Right lobe of liver (tissue), 6 donors: ENCODE results near the gene ATP11C. TPM values are rescaled to one million over a fixed set of nuclear protein-coding genes. Genes with fewer than 3 reads are reported as not detected.
A peak's percentile ranks its signal among the peaks of the same experiment; 100 is the strongest.
"Not testable (repeated sequence)": the region's sequence is repeated elsewhere in the genome, so short reads cannot be mapped to it uniquely, and the experiment has no call there.

Source experiments
- ATAC-seq, 4 donors: fragments of 200-7000 bp; cut with Tn5 transposase; one replicate each; pipeline ENCODE4 v1.9.1; 2020; ENCODE audit warnings: mild to moderate bottlenecking in 4 of 4, moderate library complexity in 4 of 4
- DNase-seq, 3 donors: peaks; one replicate each; pipeline ENCODE4 v3.0.0-alpha.2; 2020
- H3K27ac ChIP-seq, 3 donors: fragments of 200-600 bp; one replicate each; pipeline ENCODE4 v1.8.0; 2022
- H3K27me3 ChIP-seq, 2 donors: fragments of 200-600 bp; one replicate each; pipeline ENCODE4 v1.8.0; 2022
- H3K36me3 ChIP-seq, 4 donors: fragments of 200-600 bp; sonication (generic) in 1 of 4; one replicate each; pipeline versions ENCODE4 v1.5.1 to v1.8.0; 2017 to 2022; ENCODE audit warnings: control low read depth in 1 of 4
- H3K4me1 ChIP-seq, 4 donors: fragments of 200-600 bp; sonication (generic) in 1 of 4; one replicate each; pipeline versions ENCODE4 v1.5.1 to v1.8.0; 2017 to 2022; ENCODE audit warnings: control low read depth in 1 of 4
- H3K4me3 ChIP-seq, 3 donors: fragments of 200-600 bp; one replicate each; pipeline ENCODE4 v1.8.0; 2022
- H3K9me3 ChIP-seq, 4 donors: fragments of 200-600 bp; sonication (generic) in 1 of 4; one replicate each; pipeline versions ENCODE4 v1.5.1 to v1.8.0; 2017 to 2022; ENCODE audit warnings: control low read depth in 1 of 4
- POLR2A ChIP-seq: fragments of 450-650 bp; IDR thresholded peaks from one replicate; pipeline ENCODE4 v1.6.1; 2017; ENCODE audit warnings: antibody characterized with exemption, mild to moderate bottlenecking
- WGBS: methylation state at CpG from one replicate; pipeline ENCODE4 v1.1.6; 2018; ENCODE audit warnings: low coverage, low lambda C conversion rate; ENCODE audit not compliant: insufficient coverage; ENCODE audit errors: missing lambda C conversion rate; 5-methylcytosine and 5-hydroxymethylcytosine counted together
- intact Hi-C, 2 donors: fragments of 100-400 bp; cut with DNase I; formaldehyde crosslinking; loops; one replicate each; pipeline versions ENCODE4 v1.11.2 to v1.14.1; 2022
- total RNA-seq, 6 experiments: library from RNA; depleted of rRNA in 2 of 6; stranded (reverse); fragments of >200 nt in 2 of 6; fragmentation: NEBNext Ultra II Directional in 3 of 6; extraction: Animal tissue kit (Norgen Biotek cat#: 25700) in 3 of 6; gene quantifications; one replicate each; pipeline versions ENCODE4 v1.1.0 to v1.2.4, GENCODE V29; 2016 to 2023
- TF ChIP-seq, protein P1 (sequence below), 4 donors: fragments of 200-600 bp in 3 of 4; fragments of 450-650 bp in 1 of 4; IDR thresholded peaks; one replicate each; pipeline versions ENCODE4 v1.5.1 to v1.8.0; 2016 to 2022; ENCODE audit warnings: antibody characterized with exemption in 4 of 4, mild to moderate bottlenecking in 2 of 4
- donor health status: DM: no; HTN: yes; CAD: no.
- donor health status: DM: no; HTN: no; CAD: no.
- donor health status: DM: no; HTN: no; CAD: no.
- donor health status: DM: no; HTN: yes; CAD: no.
- donor health status: DM: no; HTN: yes; CAD: no.

Gene ATP11C
- total RNA-seq, 6 experiments from 2014 or later: 21.4 to 34.0 (median 29.1) TPM

DNA sequence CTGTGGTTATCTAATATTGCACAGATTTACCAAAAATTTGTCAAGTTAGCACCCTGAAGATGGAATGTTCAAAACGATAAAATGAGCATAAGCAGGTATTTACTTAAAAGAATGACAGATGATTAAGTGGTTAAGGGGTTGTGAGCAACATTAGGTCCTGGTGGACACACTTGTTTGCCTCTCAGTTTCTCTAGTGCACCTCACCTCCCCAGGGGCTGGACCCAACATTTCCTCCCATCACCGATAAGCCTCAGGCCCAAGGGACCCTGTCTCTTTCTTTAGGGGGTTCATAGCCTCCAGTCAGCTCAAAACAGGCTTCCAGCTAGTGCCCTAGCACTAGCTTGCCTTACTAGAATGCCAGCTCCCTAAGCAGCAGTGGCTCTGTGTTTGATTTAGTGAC lies 88.0 kb downstream of the ATP11C start:
- no peak overlapping the region for H3K4me3 ChIP-seq
- WGBS: 67% methylated on average over 2 of the region's 2 CpGs

DNA sequence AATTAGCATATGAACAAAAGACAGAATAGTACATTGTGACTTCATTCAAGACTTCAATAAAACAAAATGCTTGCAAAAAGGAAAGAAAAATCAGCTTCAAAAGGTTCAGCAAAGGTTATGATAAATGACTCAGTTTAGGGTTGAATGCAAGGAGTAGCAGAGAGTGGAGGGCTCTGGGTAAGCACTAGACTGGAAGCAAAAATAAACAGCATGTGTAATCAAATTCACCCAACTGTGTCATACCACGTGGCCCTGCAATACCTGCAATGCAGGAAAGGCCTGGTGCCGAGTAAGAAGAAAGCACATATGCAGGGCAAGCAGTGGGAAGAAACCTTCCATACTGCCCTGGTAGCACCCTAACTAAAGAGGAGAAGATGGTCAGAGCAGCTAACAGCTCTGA lies 88.7 kb downstream of the ATP11C start:
- Histone ChIP-seq H3K4me1 (peaks cover 0 to 8% (median 0%) of the 10 kb centered on the region in 4 donors), H3K27ac (no peak overlapping the region), H3K9me3 (no peaks in the 10 kb centered on the region), H3K4me3 (no peak overlapping the region), H3K27me3 (no peaks in the 10 kb centered on the region), H3K36me3 (no peaks in the 10 kb centered on the region)
- TF ChIP-seq POLR2A: no peak
- TF ChIP-seq, protein P1, sequence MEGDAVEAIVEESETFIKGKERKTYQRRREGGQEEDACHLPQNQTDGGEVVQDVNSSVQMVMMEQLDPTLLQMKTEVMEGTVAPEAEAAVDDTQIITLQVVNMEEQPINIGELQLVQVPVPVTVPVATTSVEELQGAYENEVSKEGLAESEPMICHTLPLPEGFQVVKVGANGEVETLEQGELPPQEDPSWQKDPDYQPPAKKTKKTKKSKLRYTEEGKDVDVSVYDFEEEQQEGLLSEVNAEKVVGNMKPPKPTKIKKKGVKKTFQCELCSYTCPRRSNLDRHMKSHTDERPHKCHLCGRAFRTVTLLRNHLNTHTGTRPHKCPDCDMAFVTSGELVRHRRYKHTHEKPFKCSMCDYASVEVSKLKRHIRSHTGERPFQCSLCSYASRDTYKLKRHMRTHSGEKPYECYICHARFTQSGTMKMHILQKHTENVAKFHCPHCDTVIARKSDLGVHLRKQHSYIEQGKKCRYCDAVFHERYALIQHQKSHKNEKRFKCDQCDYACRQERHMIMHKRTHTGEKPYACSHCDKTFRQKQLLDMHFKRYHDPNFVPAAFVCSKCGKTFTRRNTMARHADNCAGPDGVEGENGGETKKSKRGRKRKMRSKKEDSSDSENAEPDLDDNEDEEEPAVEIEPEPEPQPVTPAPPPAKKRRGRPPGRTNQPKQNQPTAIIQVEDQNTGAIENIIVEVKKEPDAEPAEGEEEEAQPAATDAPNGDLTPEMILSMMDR (IDR thresholded peaks at IDR 0.05): no peak
- DNase-seq (no peak), ATAC-seq (peak; percentile 75 to 93 (median 84))
- no CpG with 5 or more reads among the region's 2 CpGs for WGBS
- intact Hi-C loops: no loop called here

More for the DNA sequence above, 88.0 kb downstream of the ATP11C start:
- Histone ChIP-seq H3K27me3 (no peaks in the 10 kb centered on the region), H3K27ac (no peak overlapping the region), H3K36me3 (no peaks in the 10 kb centered on the region), H3K9me3 (no peaks in the 10 kb centered on the region), H3K4me1 (peaks cover 0 to 8% (median 0%) of the 10 kb centered on the region in 4 donors)
- ATAC-seq (no peak), DNase-seq (no peak)
- no peak for TF ChIP-seq POLR2A
- TF ChIP-seq, protein P1 (IDR thresholded peaks at IDR 0.05): no peak
- intact Hi-C loops: no loop called here

DNA sequence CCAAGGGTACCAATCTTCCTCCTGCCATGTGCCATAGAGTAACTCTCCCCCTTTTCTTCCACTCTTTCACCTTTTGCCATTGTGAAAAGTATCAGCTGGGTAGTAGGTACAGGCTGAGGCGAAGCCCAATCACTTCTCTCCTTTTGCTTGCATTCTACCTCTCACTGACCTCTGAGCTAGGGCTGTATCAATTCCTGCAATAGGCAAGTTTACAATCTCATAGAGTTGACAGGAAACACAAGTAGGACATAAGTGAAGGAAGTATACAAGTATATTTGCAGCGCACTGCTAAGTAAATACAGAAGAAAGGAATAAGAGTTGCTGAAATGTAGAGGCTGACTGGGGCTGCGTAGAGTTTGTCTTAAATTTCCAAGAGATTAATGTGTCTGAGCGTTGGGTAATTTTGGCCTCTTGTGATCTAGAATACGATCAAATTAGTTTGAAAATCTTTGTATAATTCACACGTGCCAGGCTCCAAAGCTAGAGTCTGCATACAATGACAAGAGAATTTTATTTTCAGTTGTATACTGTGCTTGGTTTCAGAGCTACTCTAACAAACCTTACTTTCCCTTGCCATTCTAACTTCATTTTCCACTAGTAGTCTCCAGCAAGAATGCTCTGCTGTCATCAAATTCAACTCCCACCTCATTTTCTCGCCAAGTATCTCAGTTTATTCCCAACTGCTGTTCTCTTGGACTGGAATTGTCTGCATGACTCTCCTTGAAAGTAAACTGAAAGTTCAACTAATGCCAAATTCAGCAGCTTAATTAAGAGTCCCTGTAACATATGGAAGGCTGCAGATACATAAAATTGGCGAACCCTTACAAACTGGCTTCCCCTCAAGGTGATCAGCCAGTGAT lies 90.3 kb downstream of the ATP11C start:
- Histone ChIP-seq H3K4me1 (peaks cover 0 to 8% (median 0%) of the 10 kb centered on the region in 4 donors), H3K4me3 (no peak overlapping the region), H3K9me3 (no peaks in the 10 kb centered on the region), H3K27me3 (no peaks in the 10 kb centered on the region), H3K36me3 (no peaks in the 10 kb centered on the region), H3K27ac (no peak overlapping the region)
- ATAC-seq (peak in 1 of 4 donors; percentile 29), DNase-seq (no peak)
- WGBS: 63% methylated on average over 8 of the region's 8 CpGs
- intact Hi-C loops: no loop called here
- TF ChIP-seq, protein P1 (IDR thresholded peaks at IDR 0.05): no peak
- no peak for TF ChIP-seq POLR2A

DNA sequence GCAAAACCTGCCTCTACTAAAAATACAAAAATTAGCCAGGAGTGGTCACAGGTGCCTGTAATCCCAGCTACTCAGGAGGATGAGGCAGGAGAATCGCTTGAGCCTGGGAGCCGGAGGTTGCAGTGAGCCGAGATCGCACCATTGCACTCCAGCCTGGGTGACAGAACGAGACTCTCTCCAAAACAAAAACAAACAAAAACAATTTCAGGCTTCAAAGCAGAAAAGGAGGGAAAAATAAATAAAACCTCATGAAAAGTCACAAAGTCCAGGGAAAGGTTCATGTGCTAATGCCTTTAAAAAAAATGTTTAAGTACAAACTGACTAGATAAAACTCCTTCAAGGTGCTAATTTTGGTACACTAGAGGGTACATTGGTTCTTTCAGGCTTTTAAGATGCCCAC lies 96.5 kb downstream of the ATP11C start:
- H3K27me3 ChIP-seq, H3K36me3 ChIP-seq, DNase-seq, intact Hi-C loops, H3K9me3 ChIP-seq, H3K4me3 ChIP-seq: not testable (repeated sequence)
- ATAC-seq: peak; percentile 52 to 77 (median 69)
- WGBS: 47% methylated on average over 5 of the region's 5 CpGs
- H3K27ac ChIP-seq: peak overlapping the region in 2 of 3 donors; percentile 59 to 75
- H3K4me1 ChIP-seq: peaks cover 0 to 14% (median 3%) of the 10 kb centered on the region in 4 donors

DNA sequence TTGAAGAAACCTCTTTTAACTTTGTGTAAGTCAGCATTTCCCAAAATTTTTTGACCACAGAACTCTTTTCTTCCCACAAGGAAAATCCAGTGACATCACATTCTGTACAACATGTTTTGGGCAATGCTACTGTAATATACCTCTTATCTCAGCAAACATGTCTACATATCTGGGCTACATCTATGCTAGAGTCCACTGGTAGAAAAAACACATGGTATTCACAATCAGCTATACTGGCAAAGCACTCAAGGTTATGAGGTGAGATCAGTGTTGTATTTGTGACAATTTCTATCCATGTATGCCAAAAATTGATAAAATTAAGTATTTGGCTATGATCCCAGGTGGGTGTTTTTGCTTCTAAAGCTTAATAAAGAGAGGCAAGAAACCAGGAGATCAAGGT lies 98.0 kb downstream of the ATP11C start:
- no peak overlapping the region for H3K4me3 ChIP-seq
- H3K27ac ChIP-seq: no peak overlapping the region
- DNase-seq (no peak), ATAC-seq (no peak)
- H3K36me3 ChIP-seq: no peaks in the 10 kb centered on the region
- no peaks in the 10 kb centered on the region for H3K9me3 ChIP-seq
- peaks cover 0 to 22% (median 6%) of the 10 kb centered on the region in 4 donors for H3K4me1 ChIP-seq
- no peak for TF ChIP-seq POLR2A
- TF ChIP-seq, protein P1 (IDR thresholded peaks at IDR 0.05): no peak
- no peaks in the 10 kb centered on the region for H3K27me3 ChIP-seq
- intact Hi-C loops: no loop called here
